ENCODE data around the gene CFAP299.
"Not testable (repeated sequence)": the region's sequence is repeated elsewhere in the genome, so short reads cannot be mapped to it uniquely, and the experiment has no call there.

CFAP299 gene

DNA sequence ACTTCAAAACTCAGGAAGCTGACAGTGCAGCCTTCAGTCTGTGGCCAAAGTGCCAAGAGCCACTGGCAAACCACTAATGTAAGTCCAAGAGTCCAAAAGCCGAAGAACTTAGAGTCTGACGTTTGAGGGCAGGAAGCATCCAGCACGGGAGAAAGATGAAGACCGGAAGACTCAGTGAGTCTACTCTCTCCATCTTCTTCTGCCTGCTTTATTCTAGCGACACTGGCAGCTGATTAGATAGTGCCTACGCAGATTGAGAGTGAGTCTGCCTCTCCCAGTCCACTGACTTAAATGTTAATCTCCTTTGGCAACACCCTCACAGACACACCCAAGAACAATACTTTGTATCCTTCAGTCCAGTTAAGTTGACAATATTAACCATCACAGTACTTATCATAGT, 414.0 kb downstream of the CFAP299 start:
- DNase-seq = not testable (repeated sequence)

- DNase-seq = no peak
These were observed 415.7 kb downstream of the CFAP299 start for GRCh38 chr4:80751200-80751599.

- no peak for DNase-seq
These were observed 432.4 kb downstream of the CFAP299 start for GRCh38 chr4:80767944-80768343.

- no peak for DNase-seq
These were observed 440.6 kb downstream of the CFAP299 start for GRCh38 chr4:80776168-80776567.

DNA sequence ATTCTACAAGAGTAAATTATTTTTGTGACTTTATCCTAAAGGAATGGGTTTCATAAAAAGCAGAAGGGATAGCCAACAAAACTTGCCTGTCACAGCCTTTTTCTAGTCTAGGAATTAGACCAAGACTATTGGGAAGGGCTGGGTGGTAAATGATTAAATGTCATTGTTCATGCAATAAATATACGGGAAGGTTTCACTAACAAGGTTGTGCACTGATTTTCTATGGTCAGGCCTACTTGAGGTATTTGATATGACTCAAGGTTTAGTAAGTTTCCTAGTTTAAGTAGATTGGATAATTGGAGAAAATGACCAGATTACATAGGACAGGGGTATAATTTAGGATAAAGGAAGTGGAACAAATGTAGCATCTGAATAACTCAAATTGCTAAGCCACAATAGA, 445.9 kb downstream of the CFAP299 start:
- DNase-seq = no peak

- no peak for DNase-seq
These were observed 451.8 kb downstream of the CFAP299 start for GRCh38 chr4:80787306-80787705.

GRCh38 chr4:80788798-80789197, 453.3 kb downstream of the CFAP299 start:
- no peak for DNase-seq

DNA sequence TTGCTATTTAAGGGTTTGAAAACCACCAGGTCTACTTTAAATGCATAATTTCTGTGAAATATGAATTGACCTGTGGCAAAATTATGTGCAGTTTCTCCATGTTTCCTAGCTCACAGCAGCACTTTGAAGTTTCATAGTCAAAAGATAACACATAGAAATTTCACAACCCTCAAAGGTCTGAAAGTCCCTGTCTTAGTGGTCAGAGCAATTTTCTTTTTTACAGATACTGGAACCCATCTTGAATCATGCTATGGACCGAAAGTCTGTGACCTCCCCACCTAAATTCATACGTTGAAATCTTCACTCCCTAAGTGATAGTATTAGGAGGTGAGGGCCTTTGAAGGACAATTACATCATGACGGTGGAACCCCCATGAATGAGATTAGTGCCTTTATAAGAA, 454.6 kb downstream of the CFAP299 start:
- no peak for DNase-seq

DNA sequence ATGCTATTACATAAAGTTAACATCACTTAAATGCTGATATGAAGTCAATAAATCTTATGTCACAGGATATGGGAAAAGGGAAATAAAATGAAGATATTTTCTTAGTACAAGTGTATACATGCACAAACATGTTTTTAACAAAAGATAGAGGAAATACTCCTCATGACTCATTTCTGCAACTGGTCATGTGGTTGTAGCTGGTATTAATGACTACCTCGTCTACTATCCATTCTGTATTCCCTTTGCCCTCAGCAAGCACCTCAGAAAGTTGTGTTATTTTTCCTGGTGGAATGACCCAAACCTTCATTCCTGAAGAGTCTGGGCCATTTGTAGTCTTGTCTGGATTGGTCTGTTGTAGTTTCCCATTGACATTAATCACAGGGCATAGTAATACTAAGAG, 458.1 kb downstream of the CFAP299 start:
- DNase-seq = not testable (repeated sequence)

DNA sequence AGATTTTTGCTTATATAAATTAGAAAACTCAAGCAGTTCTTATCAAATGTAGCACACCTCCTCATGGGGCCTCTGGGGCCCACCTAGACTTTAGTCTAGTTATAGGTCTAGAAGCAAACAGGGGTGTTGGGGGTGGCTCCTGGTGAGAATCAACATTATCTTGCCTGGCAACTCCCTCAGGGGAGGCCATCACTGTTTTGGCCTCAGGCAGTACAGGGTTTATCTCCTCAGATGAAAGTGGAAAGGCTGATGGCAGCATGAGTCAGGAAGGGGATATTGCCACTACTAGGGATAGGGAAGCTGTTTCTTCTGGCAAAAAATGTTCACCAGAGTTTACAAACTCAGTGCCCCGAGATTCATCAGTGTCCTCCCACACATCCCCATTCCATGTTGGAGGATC, 462.6 kb downstream of the CFAP299 start:
- DNase-seq = no peak

DNA sequence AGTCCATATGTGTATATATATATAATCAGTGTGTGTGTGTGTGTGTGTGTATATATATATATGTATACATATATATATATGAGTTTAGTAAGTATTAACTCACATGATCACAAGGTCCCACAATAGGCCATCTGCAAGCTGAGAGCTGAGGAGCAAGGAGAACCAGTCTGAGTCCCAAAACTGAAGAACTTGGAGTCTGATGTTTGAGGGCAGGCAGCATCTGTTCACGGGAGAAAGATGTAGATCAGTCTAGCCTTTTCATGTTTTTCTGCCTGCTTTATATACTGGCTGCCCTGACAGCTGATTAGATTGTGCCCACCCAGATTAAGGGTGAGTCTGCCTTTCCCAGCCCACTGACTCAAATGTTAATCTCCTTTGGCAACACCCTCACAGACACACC, 465.2 kb downstream of the CFAP299 start:
- DNase-seq = not testable (repeated sequence)

- DNase-seq = no peak
These were observed 467.8 kb downstream of the CFAP299 start for GRCh38 chr4:80803337-80803736.

DNA sequence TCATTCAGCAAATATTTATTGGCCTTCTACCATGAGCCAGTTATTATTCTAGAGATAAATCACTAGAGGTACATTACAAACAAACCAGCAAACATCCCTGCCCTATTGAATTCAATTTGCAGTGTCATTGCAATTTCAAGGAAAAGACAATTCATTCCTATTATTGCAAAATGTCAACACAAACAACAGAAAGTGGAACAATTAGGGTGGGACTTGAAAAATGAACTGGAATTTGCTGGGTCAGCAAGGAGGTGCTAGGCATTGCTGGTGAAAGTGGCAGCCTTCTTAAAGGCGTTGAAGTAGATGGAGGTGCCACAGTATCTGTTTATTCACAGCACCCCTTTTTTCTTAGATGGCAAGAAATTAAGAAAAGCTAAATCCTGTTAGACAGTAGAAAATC, 470.9 kb downstream of the CFAP299 start:
- DNase-seq = no peak

- DNase-seq = no peak
These were observed 473.7 kb downstream of the CFAP299 start for GRCh38 chr4:80809039-80809729.

- no peak for DNase-seq
These were observed 475.9 kb downstream of the CFAP299 start for GRCh38 chr4:80811406-80811805.

DNA sequence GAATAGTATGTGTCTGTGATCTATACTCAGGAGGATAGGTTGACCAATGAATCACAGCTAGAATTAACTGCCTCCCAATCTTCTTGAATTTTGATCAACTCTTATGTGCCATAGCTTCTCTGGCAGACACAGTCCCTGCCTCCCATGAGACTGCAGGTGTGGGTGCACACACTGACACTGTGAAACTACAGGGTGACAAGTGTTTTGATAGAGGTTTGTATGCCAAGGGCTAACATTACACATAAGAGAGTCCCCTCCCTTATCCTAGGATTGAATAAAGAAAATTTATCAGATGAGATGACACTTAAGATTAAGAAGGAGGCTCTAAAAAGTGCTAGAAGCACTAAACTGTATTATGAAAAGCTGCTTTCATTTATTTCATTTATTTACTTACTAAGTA, 476.6 kb downstream of the CFAP299 start:
- no peak for DNase-seq

- DNase-seq = no peak
These were observed 478.7 kb downstream of the CFAP299 start for GRCh38 chr4:80814266-80814665.

DNA sequence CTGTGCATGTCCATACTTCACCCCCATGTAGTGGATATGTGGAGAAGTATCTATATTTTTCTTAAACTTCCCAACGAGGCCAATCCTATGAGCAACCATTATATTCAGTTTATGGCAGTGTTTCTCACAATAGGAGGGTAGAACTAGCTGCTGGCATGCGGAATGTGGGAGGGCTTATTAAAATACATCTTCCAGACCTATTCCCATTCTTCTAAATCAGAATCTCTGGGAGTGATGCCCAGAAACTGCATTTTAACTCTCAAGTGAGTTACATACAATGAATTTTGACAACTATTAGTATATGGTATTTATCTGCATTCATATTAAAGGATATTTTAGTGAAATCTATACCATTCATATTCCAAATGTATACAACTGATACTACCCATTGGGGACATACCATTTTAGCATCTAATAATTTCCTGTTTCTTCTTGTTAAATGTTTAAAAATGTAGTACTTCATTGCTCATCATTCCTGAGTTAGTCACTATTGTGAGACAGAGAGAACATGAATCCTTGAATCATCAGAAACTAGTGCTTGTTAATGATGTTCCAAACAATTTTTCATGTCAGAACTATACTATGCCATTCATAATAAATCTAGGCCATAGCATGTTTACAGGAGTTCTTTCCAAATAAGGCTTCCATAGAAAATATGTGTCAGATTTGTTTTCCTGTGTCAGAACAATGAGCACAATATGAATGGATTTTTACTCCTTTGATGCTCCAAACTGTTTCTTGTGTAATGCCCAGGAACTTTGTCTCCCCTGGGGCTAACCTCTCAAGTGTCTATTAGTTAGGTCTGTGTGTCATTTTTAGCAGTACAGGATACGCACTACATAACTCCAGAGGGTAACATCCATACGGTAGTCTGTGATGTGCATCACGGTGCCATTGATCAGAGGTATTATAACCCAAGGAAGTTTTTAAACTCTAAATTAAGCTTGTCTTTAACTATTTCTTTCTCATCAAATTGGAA, 496.1 kb downstream of the CFAP299 start:
- DNase-seq = no peak

DNA sequence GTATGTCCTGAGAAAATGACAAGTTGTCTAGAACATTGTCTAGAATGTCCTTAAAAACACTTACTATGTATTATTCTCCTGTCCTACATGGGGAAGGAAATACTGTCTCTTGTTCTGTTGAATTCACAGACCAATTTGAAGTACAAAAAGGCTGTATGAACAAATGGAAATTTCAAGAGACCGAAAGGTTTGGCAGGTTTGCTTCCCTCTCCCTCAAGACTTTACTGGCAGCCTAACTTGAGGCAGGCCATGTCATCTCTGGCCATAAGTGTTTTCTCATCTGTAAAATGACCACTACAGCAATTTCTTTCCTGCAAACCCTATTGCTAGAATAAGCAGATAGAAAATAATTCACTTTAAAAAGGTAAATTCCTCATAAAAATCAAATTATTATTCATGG, 503.8 kb downstream of the CFAP299 start:
- no peak for DNase-seq

DNA sequence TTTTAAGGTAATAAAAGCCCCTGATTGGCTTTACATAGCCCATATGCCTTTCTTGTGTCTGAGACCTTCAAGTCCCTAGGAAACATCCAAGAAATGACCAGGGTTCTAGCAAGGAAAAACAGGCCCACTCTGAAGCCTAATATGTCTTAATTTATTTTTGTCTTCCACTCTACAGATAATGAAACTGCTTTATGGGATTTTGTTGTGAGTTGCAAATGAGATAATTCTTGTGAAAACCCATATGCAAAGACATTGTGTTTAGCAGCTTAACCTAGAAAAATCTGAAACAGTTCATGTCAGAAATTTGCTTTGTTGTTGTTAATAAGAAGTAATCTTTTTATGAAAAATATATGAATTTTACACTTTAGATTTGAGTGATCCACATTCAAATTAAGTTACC, 504.3 kb downstream of the CFAP299 start:
- DNase-seq = no peak

- DNase-seq = no peak
These were observed 504.9 kb downstream of the CFAP299 start for GRCh38 chr4:80840396-80840795.

DNA sequence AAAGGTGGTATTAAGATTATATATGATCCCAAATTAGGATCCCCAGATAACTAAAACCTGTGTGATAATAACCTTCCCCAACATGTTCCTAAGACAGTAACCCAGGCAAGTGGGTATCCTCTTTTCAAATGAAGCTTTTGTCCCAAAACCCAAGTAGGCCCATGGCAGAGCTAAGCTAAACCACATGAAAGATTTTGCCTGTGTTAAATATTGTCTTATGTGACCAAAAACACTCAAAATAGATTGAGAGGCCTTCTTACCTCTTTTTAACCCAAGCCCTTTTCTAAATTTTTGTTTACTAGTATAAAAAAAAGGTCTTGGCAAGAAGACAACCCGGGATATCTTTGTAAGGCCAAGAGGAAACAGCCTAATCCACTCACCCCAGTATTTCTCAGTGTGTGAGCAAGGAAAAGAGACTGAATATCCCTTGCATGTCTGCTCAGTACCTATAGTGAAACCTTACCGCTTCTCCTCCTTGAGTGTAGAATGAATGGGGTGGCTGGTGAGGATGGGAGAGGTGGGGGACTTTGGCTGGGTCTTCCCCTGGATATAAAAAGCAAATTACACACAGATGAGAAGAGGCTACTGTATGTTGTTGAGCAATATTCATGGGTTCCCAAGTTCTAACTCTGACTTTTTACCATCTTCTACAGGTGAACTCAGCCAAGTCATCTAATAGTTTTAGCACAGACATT, 506.2 kb downstream of the CFAP299 start:
- no peak for DNase-seq

- no peak for DNase-seq
These were observed 510.7 kb downstream of the CFAP299 start for GRCh38 chr4:80846210-80846609.

- DNase-seq = no peak
These were observed 516.5 kb downstream of the CFAP299 start for GRCh38 chr4:80852061-80852460.

All from bone marrow (tissue), 2 donors.